HG03103 (cell line): Measurements from ENCODE around the gene SNX25.

Experiments used
- ATAC-seq: cut with Tn5 transposase; IDR thresholded peaks from one replicate; pipeline ENCODE4 v1.9.1; 2021; ENCODE audit warnings: low read depth; ENCODE audit not compliant: unreplicated experiment

The SNX25 gene

GRCh38 chr4:185396724-185397385, 187.5 kb downstream of the SNX25 start, which contains the start of gene ANKRD37:
TSS of gene ANKRD37 (plus strand) at chr4:185396841. CDS start at chr4:185396924, 83 bp downstream.
- no peak for ATAC-seq

- ATAC-seq, result no peak
Observed at GRCh38 chr4:185398618-185399017, 189.2 kb downstream of the SNX25 start.

GRCh38 chr4:185399466-185399865, 190.1 kb downstream of the SNX25 start:
- ATAC-seq, result no peak

GRCh38 chr4:185404031-185404430, 194.6 kb downstream of the SNX25 start:
- no peak for ATAC-seq

DNA sequence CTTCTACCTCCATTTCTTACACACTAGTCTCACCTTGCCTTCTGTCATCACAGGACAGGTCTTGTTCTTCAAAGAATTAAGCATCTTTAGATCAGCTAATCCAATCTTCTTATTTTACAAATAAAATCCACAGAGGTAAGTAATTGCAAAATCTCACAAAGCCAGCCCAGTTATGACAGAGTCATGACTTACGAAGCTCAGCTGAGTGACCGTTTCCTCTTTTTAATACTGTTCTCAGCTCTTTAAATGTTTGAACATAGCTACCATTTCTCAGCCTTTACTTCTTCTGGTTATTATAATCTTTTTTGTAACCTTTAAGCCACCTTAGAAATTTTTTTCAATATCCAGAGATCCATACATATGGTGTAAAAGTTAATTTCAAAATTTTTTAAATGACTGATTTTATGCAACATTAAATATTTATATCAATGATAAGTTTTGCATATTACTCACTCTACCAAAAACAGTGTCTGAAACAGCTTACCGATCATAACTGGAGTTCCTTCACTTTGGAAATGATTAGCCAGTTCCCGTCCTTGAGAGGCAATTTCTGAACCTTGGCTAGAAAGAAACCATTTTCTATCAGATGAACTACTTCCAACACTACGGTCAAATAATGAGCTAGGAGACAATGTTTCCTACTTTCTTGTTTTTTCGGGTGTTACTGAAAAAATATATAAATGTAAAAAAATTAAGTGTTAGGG, 196.1 kb downstream of the SNX25 start:
- no peak for ATAC-seq

DNA sequence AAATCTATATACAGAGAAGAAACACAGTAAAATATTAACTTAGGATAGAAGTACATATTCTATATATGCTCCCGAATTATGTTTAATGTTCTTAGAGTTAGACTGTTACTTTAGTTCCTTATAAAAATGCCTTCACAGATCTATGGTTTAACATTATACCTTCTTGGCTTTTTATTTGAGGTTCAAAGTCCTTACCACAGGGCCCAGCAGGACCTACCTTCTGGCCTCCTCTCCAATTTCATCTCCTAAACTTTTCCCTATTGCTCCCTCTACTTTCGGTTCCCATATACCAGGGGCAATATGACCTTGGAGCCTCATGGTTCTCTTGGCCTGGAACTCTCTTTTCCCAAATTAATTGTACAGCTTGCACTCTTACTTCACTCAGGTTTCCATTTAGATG, 199.0 kb downstream of the SNX25 start:
- no peak for ATAC-seq

DNA sequence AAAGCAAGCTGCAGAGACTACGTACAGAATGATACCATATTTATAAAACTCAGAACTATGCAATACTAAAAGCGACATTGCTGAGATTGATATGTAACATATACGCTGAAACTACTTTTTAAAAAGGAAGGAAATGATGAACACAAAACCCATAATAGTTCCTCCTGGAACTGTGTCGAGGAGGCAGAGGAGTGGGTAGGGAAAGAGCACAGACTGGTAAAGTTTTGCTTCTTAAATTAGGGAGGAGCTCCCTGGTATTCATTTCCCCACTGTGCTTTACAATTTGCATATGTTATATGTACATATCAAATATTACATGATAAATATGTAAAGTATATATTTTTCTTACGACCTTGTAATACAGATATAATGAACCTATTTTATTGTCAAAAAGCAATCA, 202.5 kb downstream of the SNX25 start:
- ATAC-seq, result no peak

DNA sequence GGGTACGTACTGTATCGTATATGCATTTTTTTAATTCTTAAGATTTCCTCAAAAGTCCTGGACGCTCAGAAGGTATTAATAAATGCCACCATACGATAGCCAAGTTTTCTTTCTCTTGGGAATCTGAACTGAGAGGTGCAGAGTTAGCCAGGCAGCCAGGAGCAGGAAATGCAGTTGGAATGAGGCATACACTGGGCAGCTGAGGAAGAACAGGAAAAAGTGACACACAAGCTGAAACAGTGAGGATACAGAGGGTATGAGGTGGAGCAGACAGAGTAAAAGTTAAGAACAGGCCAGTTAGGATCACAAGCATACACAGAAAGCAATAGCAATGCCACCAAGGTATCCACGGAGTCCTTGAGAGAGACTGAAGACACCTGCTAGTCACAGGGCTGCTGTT, 203.0 kb downstream of the SNX25 start:
- no peak for ATAC-seq
